ENCODE measurements around the gene IQCE.
"Not testable (repeated sequence)": the region's sequence is repeated elsewhere in the genome, so short reads cannot be mapped to it uniquely, and the experiment has no call there.

- TF ChIP-seq POU6F1 (CRISPR knock-in tag; IDR thresholded peaks at IDR 0.05; ENCODE audit: borderline replicate concordance, low read depth); ARNTL (CRISPR knock-in tag; IDR thresholded peaks at IDR 0.05; ENCODE audit: borderline replicate concordance, low read depth); TCF4 (CRISPR knock-in tag; IDR thresholded peaks at IDR 0.05; ENCODE audit: borderline replicate concordance); ZFP3 (CRISPR knock-in tag; IDR thresholded peaks at IDR 0.05): not testable (repeated sequence)
Observed at GRCh38 chr7:2533566-2533965, 25.2 kb upstream of the IQCE start.
